SK-N-SH treated with all-trans-retinoic acid at 6 μM for 48 hours (cell line): ENCODE data around the gene DNAAF8.

Source experiments
- CREB5 ChIP-seq: fragments of 250-450 bp; sonication (Bioruptor Pico); IDR thresholded peaks from 2 replicates; pipeline ENCODE4 v1.5.1; 2020; ENCODE audit warnings: low read depth, mild to moderate bottlenecking, moderate library complexity
- PATZ1 ChIP-seq: fragments of 250-450 bp; sonication (Bioruptor Pico); IDR thresholded peaks from 2 replicates; pipeline ENCODE4 v1.8.0; 2020; ENCODE audit warnings: mild to moderate bottlenecking, moderate library complexity, borderline replicate concordance
- ZFP30 ChIP-seq: fragments of 450-650 bp; formaldehyde crosslinking; IDR thresholded peaks from 2 replicates; pipeline ENCODE4 v1.5.0; 2022; ENCODE audit warnings: mild to moderate bottlenecking, moderate library complexity

- TF ChIP-seq CREB5 (CRISPR knock-in tag), result no peak
- no peak for TF ChIP-seq PATZ1 (CRISPR knock-in tag)
- TF ChIP-seq ZFP30, result no peak
These were observed 27.9 kb downstream of the DNAAF8 start for GRCh38 chr16:4762205-4762604.
